Calu3 (cell line): ENCODE measurements around the gene SYT17. TPM values are rescaled to one million over a fixed set of nuclear protein-coding genes. Genes with fewer than 3 reads are reported as not detected.

ENCODE experiments used
- BruUV-seq: library from RNA; stranded (reverse); fragments of 400-500 nt; replicated peaks from 2 replicates; lab custom pipeline; 2021; lab: Mats Ljungman, UMichigan
- CTCF ChIA-PET: fragments of 300-600 bp; sonication (Branson Sonifier 250); formaldehyde crosslinking; loops from one replicate; lab custom pipeline; 2022; ENCODE audit warnings: antibody characterized with exemption; lab: Charles Lee
- DNase-seq: peaks from one replicate; pipeline ENCODE4 v3.0.0; 2022
- H3K27ac Mint-ChIP-seq: one replicate; pipeline ENCODE4 v1.8.0; 2022; ENCODE audit warnings: mixed read lengths; ENCODE audit not compliant: unreplicated experiment
- H3K27me3 Mint-ChIP-seq: one replicate; pipeline ENCODE4 v1.8.0; 2022; ENCODE audit warnings: mixed read lengths; ENCODE audit not compliant: unreplicated experiment
- H3K36me3 Mint-ChIP-seq: one replicate; pipeline ENCODE4 v1.8.0; 2022; ENCODE audit warnings: mild to moderate bottlenecking, moderate library complexity, mixed read lengths; ENCODE audit not compliant: insufficient read depth, unreplicated experiment
- H3K4me1 Mint-ChIP-seq: one replicate; pipeline ENCODE4 v1.8.0; 2022; ENCODE audit warnings: mild to moderate bottlenecking, low read depth, mixed read lengths; ENCODE audit not compliant: unreplicated experiment
- H3K4me3 Mint-ChIP-seq: one replicate; pipeline ENCODE4 v1.8.0; 2022; ENCODE audit warnings: mild to moderate bottlenecking, low read depth, moderate library complexity, mixed read lengths; ENCODE audit not compliant: unreplicated experiment
- H3K9me3 Mint-ChIP-seq: one replicate; pipeline ENCODE4 v1.8.0; 2022; ENCODE audit warnings: low read depth, mixed read lengths; ENCODE audit not compliant: unreplicated experiment
- intact Hi-C: fragments of 100-400 bp; cut with micrococcal nuclease; formaldehyde crosslinking; loops from one replicate; pipeline ENCODE4 v1.10.0; 2022; ENCODE audit not compliant: unreplicated experiment
- total RNA-seq: library from RNA; stranded (reverse); gene quantifications from 2 replicates; pipeline ENCODE4 v1.2.3, GENCODE V29; 2022
- TF ChIP-seq, protein P1 (sequence below): fragments of 200-600 bp; IDR thresholded peaks from one replicate; pipeline ENCODE4 v1.8.0; 2022; ENCODE audit warnings: antibody characterized with exemption; ENCODE audit not compliant: unreplicated experiment

SYT17 gene
- total RNA-seq, 1 experiment from 2014 or later = 10.6 TPM

DNA sequence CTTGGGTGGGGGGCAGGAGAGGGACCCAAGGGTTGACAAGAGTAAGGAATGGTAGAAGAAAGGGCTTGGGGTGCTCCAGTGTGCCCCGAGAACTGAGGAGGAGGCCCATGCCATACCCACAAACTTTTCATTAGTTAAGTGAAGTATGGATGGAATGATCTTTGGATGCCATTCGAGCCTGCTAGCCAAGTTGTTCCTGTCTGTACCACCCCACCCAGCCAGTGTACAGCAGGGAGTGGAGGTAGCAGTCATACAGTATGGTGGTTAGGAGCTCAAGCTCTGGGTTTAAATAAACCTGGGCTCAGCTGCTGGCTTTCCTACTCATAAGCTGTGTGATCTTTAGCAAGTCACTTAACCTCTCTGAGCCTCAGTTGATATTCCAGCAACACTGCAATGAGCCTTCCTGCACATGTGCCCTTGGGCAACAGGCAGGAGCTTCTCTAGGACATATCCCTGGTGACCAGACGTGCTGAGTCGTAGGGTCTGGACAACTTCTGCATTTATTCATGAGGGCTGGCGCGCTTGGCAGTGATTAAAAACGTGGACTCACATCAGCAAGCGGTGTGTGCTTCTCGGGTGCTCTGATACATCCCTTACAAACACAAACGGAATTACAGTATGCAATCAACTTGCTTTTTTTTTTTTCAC, 31.4 kb upstream of the SYT17 start:
- Mint-ChIP-seq H3K27me3 (no peaks in the 10 kb centered on the region), H3K27ac (peak overlapping the region; percentile 59), H3K4me3 (peak overlapping the region; percentile 44), H3K4me1 (peaks cover 57% of the 10 kb centered on the region), H3K9me3 (no peaks in the 10 kb centered on the region), H3K36me3 (no peaks in the 10 kb centered on the region)
- DNase-seq = no peak
- CTCF ChIA-PET = interaction anchor here (0.5 to 1.2 kb wide), 4 partner anchors 45 to 341 kb away, joined by 3 to 6 read pairs (median 3); no protein-coding TSS in a partner anchor
- intact Hi-C loops = no loop called here
- TF ChIP-seq, protein P1, sequence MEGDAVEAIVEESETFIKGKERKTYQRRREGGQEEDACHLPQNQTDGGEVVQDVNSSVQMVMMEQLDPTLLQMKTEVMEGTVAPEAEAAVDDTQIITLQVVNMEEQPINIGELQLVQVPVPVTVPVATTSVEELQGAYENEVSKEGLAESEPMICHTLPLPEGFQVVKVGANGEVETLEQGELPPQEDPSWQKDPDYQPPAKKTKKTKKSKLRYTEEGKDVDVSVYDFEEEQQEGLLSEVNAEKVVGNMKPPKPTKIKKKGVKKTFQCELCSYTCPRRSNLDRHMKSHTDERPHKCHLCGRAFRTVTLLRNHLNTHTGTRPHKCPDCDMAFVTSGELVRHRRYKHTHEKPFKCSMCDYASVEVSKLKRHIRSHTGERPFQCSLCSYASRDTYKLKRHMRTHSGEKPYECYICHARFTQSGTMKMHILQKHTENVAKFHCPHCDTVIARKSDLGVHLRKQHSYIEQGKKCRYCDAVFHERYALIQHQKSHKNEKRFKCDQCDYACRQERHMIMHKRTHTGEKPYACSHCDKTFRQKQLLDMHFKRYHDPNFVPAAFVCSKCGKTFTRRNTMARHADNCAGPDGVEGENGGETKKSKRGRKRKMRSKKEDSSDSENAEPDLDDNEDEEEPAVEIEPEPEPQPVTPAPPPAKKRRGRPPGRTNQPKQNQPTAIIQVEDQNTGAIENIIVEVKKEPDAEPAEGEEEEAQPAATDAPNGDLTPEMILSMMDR = no peak
- no TSS peak for BruUV-seq

DNA sequence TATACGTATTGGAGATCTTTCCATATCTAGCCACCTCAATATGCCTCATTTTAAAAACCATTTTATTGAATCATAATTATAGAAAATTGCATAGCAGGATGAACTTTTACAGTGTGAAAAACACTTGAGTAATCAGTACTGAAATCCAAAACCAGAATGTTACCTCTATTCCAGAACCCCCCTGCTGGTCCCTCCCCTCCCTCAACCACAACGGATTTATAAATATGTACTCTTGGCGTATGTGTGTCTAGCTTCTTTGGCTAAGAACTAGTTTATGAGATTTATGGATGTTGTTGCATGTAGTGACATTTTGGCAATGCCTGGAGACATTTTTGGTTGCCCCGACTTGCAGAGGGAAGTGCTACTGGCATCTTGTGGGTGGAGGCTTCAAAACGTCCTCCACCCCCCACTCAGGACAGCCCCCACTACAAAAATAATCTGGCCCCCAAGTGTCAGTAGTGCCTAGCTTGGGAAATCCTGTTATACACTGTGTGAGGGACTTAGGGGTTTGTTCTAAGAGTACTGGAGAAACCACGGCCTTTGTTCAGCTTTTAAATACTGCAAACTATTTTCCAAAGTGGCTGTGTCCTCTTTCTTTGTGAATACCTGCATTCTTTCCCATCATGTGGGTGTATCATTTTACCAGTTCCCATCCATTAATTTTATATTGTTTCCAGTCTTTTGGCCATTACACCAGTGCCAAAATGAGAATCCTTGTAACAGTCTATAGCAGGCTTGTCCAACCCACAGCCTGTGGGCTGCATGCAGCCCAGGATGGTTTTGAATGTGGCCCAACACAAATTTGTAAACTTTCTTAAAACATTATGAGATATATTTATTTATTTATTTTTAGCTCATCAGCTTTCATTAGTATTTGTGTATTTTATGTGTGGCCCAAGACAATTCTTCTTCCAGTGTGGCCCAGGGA, 30.6 kb upstream of the SYT17 start:
- TF ChIP-seq, protein P1 = no peak
- H3K4me1 Mint-ChIP-seq = peaks cover 55% of the 10 kb centered on the region
- no peak for DNase-seq
- CTCF ChIA-PET = interaction anchor here (0.5 to 0.7 kb wide), 2 partner anchors 139 to 219 kb away, joined by 3 to 5 read pairs; no protein-coding TSS in a partner anchor
- H3K36me3 Mint-ChIP-seq = no peaks in the 10 kb centered on the region
- H3K27ac Mint-ChIP-seq = no peak overlapping the region
- no peak overlapping the region for H3K4me3 Mint-ChIP-seq
- no peaks in the 10 kb centered on the region for H3K27me3 Mint-ChIP-seq
- intact Hi-C loops = no loop called here
- no TSS peak for BruUV-seq
- H3K9me3 Mint-ChIP-seq = no peaks in the 10 kb centered on the region

DNA sequence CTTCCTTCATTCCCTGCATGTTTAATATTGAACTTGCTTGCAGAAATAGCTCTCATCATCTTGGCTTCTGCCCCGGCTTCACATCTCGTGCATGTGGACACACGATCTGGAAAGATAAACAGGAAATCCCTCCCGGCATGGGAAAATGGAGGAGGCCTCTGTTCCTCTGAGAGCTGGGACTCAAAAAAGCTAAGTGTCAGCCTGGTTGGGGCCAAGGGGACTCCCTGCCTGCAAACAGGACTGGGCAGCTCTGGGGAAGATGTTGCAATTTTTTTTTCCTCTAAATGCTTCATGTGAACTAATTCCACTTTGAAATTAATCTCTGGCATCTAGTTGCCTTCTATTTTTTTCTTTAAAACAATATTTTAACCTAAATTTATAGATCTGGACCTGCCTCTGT, 29.4 kb upstream of the SYT17 start:
- Mint-ChIP-seq H3K4me1 (peaks cover 55% of the 10 kb centered on the region), H3K36me3 (no peaks in the 10 kb centered on the region), H3K9me3 (no peaks in the 10 kb centered on the region), H3K27ac (no peak overlapping the region), H3K4me3 (no peak overlapping the region), H3K27me3 (no peaks in the 10 kb centered on the region)
- BruUV-seq = no TSS peak
- peak; percentile 39 for DNase-seq
- intact Hi-C loops = no loop called here
- CTCF ChIA-PET = interaction anchor here (0.7 to 0.8 kb wide), 2 partner anchors 53 to 242 kb away, joined by 5 read pairs; no protein-coding TSS in a partner anchor
- TF ChIP-seq, protein P1 = no peak

DNA sequence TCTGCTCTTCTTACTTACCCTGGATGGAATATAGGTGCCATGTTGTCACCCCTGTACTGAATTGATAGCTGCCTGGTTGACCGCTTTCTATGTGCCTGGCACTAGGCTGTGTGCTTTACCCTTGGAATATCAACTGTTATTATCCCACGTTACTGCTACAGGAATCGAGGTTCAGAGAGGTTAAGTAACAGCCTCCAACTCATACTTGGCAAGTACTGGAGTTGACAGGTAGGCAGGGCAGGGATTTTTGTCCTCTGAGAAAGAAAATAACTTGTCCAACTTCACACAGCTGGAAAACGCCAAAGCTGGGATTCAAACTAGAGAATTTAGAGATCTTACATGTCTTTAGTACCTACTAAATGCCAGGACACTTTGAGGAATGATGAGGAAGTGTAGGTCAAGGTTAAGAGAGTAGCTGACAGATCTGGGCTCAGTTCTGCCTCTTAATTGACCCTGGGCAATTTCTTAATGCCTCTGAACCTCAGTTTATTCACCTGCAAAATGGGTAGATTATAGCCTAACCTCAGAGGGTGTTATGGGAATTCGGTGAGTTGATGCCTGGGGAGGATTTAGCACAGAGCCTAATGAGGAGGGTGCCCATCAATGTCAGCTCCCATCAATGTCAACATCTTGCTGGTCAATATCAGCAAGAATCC, 28.5 kb upstream of the SYT17 start:
- TF ChIP-seq, protein P1 = no peak
- CTCF ChIA-PET = interaction anchor here (0.6 to 1.3 kb wide), 4 partner anchors 9 to 779 kb away, joined by 3 to 4 read pairs (median 4); no protein-coding TSS in a partner anchor
- peaks cover 55% of the 10 kb centered on the region for H3K4me1 Mint-ChIP-seq
- H3K36me3 Mint-ChIP-seq = no peaks in the 10 kb centered on the region
- intact Hi-C loops = no loop called here
- H3K9me3 Mint-ChIP-seq = no peaks in the 10 kb centered on the region
- H3K4me3 Mint-ChIP-seq = no peak overlapping the region
- BruUV-seq = no TSS peak
- DNase-seq = no peak
- H3K27me3 Mint-ChIP-seq = peaks cover 6% of the 10 kb centered on the region
- no peak overlapping the region for H3K27ac Mint-ChIP-seq
